Nucleus accumbens (tissue), 56 donors: Measurements from ENCODE around the gene KDM2A.

Experiments used
- DNase-seq, 56 donors: peaks; one replicate each; lab custom pipeline; 2025; lab: John Stamatoyannopoulos, UW

KDM2A gene

GRCh38 chr11:67269401-67270255, 150.6 kb downstream of the KDM2A start:
- no peak for DNase-seq

- peak in 10 of 56 donors; percentile 17 to 56 (median 28) for DNase-seq
Observed at GRCh38 chr11:67270256-67271204, 151.5 kb downstream of the KDM2A start.

DNA sequence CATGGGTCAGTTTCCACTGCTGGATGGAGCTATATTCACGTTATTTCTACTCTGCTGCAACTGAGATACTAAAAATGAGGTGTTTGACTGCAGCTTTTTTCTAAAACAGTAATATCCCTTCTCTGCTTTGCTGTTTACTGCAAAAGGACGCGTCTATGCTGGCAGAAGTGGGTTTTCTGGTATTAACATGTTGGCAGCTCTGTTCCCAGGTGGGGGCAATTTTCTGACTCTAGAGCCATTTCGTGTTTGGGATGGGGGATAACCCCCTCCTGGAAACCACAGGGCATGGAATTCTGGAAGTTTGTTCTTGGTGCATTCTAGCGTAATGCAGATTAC, 152.1 kb downstream of the KDM2A start:
- no peak for DNase-seq

DNA sequence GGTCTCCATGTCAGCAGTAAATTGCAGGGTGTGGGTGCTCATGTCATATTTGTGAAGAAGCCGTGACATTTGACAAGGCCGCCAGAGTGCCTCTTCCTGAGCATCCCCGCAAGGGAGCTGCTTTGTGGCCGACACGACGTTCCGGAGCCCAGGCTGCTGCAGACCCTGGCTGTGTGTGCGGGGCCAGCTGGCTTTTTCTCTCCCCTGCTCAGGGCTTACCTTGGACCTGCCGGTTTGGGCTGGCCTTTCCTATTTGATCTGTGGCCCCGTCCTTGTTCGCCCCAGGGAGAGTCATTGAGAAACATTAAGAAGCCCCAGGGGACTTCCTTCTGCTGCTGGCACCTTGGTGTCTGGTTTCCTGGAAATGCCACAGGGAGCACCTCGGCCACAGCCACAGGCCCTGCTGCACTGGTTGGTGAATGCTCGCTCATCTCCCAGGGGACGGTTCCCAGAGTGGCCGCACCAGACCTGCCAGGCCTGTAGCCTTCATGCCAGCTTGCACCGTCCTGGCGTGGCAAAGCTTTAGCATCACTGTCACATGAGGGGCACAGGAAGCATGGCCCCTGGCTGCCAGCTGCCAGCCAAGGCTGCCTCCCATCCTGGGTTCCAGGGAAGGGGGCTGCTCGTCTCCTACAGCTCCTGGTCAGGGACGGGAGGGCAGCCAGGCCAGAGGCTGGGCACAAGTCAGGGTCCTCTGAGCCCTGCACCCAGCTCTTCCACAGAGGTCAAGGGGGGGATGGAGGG, 152.7 kb downstream of the KDM2A start:
- DNase-seq, result peak in 1 of 56 donors; percentile 18

- no peak for DNase-seq
Observed at GRCh38 chr11:67272327-67273259, 153.5 kb downstream of the KDM2A start.

GRCh38 chr11:67273260-67273990, 154.4 kb downstream of the KDM2A start:
- no peak for DNase-seq

- no peak for DNase-seq
Observed at GRCh38 chr11:67274768-67275605, 155.9 kb downstream of the KDM2A start.

DNA sequence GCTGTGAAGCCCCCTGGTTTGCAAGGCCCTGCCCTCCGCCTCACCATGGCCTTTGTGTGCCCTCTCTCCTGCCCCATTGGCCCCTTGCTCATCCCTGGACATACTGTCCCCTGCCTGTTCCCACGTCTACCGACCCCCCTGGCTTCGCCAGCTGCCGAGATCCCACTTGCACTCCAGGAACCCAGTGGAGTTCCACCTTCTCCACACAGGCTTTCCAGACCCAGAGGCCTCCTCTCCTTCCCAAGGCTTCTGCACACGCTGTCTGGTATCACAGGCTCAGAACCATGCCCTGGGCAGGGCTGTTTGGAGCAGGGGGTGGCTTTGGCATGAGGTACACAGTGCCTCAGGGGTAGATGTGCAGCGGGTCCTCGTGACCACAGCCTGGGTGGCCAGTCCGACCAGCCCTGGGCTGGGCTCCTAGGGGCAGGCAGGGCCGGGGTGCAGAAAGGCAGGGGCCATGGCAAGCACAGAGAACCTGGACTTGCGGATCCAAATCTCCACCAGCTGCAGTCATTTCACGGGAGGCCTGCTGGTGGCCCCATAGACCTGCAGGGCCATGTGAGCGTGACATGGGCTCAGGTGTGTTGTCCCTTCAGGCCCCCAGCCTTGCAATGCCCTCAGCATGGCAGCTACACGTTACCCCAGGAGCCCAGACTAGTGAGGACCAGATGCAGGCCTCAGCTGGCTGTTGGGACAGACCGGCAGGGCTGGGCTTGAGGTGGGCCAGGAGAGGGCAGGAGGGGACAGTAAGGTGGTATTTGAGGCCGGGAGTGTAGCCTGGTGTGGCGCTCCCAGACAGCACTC, 156.7 kb downstream of the KDM2A start:
- no peak for DNase-seq

DNA sequence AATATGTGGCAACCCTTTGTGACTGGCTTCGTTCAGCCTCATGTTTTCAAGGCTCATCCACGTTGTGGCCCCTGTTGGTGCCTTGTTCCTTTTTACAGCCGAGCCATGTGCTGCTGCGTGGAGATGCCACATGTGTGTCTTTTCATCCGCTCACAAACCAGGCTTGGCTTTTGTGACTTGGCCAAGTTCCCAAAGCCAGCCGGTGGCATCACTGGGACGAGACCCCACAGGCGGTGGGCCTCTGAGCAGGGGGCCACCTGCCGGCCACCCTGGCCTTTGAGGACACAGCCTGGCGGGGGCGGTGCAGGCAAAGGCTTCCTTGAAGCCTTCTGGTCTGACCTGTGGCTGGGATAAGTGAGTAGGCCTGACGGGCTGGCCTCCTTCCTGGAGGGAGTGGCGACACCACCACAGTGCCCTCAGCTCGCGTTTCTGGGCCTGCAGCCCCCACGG, 157.7 kb downstream of the KDM2A start:
- no peak for DNase-seq

DNA sequence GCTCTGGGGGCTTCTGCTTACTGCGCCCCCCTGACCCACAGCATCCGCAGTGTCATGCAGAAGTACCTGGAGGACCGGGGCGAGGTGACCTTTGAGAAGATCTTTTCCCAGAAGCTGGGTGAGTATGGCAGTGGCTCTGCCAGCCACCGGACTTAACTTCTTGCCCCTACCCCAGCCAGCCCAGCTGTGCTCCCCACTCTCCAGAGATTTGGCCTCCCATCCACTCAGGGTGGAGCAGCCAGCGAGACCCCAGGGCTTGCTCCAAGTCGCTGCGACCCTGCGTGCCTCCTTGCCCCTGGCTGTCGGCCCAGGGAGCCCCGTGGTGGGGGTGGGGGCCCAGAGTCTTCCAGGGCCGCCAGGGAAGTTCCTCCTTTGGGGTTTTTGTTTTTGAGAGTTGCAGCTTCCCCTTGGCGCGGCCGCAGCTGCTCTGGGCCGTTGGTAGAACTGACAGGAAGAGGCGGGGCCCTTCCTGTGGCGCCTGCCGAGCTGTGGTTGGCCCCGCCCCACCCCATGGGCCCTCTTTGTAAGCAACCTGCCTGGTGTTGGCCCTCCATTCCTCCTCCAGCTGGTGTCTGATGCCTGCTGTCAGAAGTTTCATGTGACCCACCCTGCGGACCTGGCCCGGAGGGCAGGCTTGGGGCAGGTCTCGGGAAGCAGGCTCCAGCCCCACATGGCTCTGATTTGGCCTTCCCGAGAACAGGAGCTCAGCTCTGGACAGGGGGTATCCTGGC, 158.3 kb downstream of the KDM2A start:
- peak in 24 of 56 donors; percentile 18 to 66 (median 40) for DNase-seq

- DNase-seq, result no peak
Observed at GRCh38 chr11:67278135-67278938, 159.3 kb downstream of the KDM2A start.

- DNase-seq, result no peak
Observed at GRCh38 chr11:67278939-67279588, 160.0 kb downstream of the KDM2A start.

- DNase-seq, result no peak
Observed at GRCh38 chr11:67279589-67280340, 160.7 kb downstream of the KDM2A start.

GRCh38 chr11:67280341-67280787, 161.3 kb downstream of the KDM2A start:
- DNase-seq, result no peak
